HEK293T (cell line): ENCODE results near the gene MLLT3.

Source experiments
- CTCF ChIA-PET: fragments of 350-600 bp; formaldehyde crosslinking; extraction: SDS; loops from one replicate; lab custom pipeline; 2021; ENCODE audit warnings: antibody characterized with exemption, inconsistent platforms; lab: Yijun Ruan, JAX
- POLR2A ChIA-PET: fragments of 350-600 bp; formaldehyde crosslinking; extraction: SDS; loops from one replicate; lab custom pipeline; 2020; ENCODE audit warnings: antibody characterized with exemption, inconsistent platforms; lab: Yijun Ruan, JAX
- DNase-seq: peaks from one replicate; pipeline ENCODE4 v3.0.0; 2012; ENCODE audit warnings: mixed read lengths; ENCODE audit errors: extremely low spot score
- ARNT ChIP-seq: fragments of 450-650 bp; IDR thresholded peaks from 2 replicates; pipeline ENCODE4 v1.6.1; 2017; ENCODE audit warnings: mild to moderate bottlenecking
- BHLHE40 ChIP-seq: fragments of 450-650 bp; IDR thresholded peaks from 2 replicates; pipeline ENCODE4 v1.6.1; 2016; ENCODE audit warnings: mild to moderate bottlenecking, moderate library complexity, borderline replicate concordance
- CTBP1 ChIP-seq: fragments of 450-650 bp; IDR thresholded peaks from 2 replicates; pipeline ENCODE4 v1.6.1; 2016; ENCODE audit warnings: borderline replicate concordance
- ELF4 ChIP-seq: fragments of 450-650 bp; IDR thresholded peaks from 2 replicates; pipeline ENCODE4 v1.6.1; 2017; ENCODE audit warnings: antibody characterized with exemption
- FOXA1 ChIP-seq: fragments of 450-650 bp; IDR thresholded peaks from 2 replicates; pipeline ENCODE4 v1.6.1; 2016; ENCODE audit warnings: mild to moderate bottlenecking
- FOXK2 ChIP-seq: fragments of 450-650 bp; IDR thresholded peaks from 2 replicates; pipeline ENCODE4 v1.6.1; 2016; ENCODE audit warnings: mild to moderate bottlenecking
- FOXM1 ChIP-seq: fragments of 450-650 bp; IDR thresholded peaks from 2 replicates; pipeline ENCODE4 v1.6.1; 2017; ENCODE audit warnings: mild to moderate bottlenecking, borderline replicate concordance
- HDGF ChIP-seq: fragments of 450-650 bp; IDR thresholded peaks from 2 replicates; pipeline ENCODE4 v1.6.1; 2017; ENCODE audit warnings: antibody characterized with exemption, borderline replicate concordance
- L3MBTL2 ChIP-seq: fragments of 450-650 bp; conservative IDR thresholded peaks from 2 replicates; pipeline ENCODE4 v1.6.1; 2016; ENCODE audit warnings: mild to moderate bottlenecking
- LEF1 ChIP-seq: fragments of 450-650 bp; IDR thresholded peaks from 2 replicates; pipeline ENCODE4 v1.6.1; 2017; ENCODE audit warnings: mild to moderate bottlenecking, borderline replicate concordance
- NFRKB ChIP-seq: fragments of 450-650 bp; IDR thresholded peaks from 2 replicates; pipeline ENCODE4 v1.6.1; 2016; ENCODE audit warnings: mild to moderate bottlenecking, moderate library complexity
- SP1 ChIP-seq: fragments of 450-650 bp; IDR thresholded peaks from 2 replicates; pipeline ENCODE4 v1.6.1; 2017
- SUZ12 ChIP-seq: fragments of 450-650 bp; IDR thresholded peaks from 2 replicates; pipeline ENCODE4 v1.6.1; 2016; ENCODE audit warnings: mild to moderate bottlenecking
- TARDBP ChIP-seq: fragments of 450-650 bp; IDR thresholded peaks from 2 replicates; pipeline ENCODE4 v1.6.1; 2016
- ZNF384 ChIP-seq: fragments of 450-650 bp; IDR thresholded peaks from 2 replicates; pipeline ENCODE4 v1.6.1; 2016
- TF ChIP-seq, protein P1 (sequence below): fragments of 450-650 bp; IDR thresholded peaks from 2 replicates; pipeline ENCODE4 v1.6.1; 2016

The MLLT3 gene

DNA sequence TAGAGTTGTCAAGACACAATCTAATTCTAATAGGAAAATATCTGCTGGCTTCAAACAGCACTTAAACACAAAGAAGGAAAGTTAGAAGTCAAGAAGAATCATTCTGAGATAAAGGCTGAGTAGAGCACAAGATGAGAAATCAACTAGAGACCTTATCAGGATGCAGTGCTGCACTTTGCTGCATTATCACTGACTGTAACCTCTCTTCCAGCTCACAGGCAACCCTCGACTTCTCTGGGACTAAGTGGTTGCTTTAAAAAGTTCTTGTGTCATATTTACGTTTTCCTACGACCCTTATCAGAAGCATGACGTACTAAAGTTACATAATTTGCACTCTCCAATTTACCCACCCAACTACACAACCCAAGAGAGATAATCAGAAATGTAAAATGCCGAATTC, 176.1 kb downstream of the MLLT3 start:
- TF ChIP-seq, protein P1, sequence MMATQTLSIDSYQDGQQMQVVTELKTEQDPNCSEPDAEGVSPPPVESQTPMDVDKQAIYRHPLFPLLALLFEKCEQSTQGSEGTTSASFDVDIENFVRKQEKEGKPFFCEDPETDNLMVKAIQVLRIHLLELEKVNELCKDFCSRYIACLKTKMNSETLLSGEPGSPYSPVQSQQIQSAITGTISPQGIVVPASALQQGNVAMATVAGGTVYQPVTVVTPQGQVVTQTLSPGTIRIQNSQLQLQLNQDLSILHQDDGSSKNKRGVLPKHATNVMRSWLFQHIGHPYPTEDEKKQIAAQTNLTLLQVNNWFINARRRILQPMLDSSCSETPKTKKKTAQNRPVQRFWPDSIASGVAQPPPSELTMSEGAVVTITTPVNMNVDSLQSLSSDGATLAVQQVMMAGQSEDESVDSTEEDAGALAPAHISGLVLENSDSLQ = no peak
- TF ChIP-seq FOXK2 (no peak), SUZ12 (no peak), ARNT (no peak), L3MBTL2 (no peak), CTBP1 (no peak), BHLHE40 (no peak), ZNF384 (no peak), NFRKB (no peak), TARDBP (no peak)
- ChIA-PET CTCF (no interaction called here), POLR2A (no interaction called here)
- no peak for DNase-seq

DNA sequence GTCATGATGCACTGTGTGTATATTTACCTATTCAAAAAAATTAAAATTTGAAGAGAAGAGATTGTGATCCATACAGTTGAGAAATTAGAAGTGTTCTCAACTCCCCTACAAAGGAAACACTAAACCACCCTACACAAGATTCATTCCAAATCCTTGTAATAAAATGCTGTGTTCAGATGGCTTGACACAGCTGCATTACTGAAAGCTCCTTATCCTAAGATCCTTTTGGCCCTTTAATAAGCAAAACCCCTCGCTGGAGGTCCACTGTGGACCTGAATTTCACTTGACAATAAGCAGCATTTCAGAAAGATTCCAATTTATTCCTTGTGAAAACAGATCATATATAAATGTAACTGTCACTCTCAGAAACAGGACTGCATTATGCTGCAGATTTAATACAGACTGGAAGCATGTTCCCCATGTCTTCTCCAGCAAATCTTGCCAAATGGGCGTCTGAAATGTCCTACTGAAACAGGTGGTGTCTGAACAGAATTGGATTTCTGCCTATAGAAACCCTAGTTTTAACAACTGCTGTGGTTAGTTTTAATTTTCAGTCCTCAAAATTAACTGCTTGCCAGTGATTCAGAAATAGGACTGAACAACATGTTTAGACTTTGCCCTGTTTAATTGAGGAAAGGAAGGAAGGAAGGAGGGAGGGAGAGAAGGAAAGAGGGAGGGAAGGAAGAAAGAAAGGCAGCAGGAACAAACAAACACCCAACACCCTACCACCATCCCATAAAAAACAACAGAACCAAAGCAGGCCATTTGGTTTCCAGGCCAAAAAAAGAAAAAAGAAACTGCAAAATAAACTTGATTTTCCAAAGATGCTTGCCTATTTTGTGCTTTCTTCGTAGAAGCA, 179.6 kb downstream of the MLLT3 start:
- TF ChIP-seq SP1 = no peak
- TF ChIP-seq FOXK2 = no peak
- no peak for TF ChIP-seq ZNF384
- no peak for TF ChIP-seq FOXM1
- TF ChIP-seq SUZ12 = no peak
- TF ChIP-seq HDGF = no peak
- no peak for TF ChIP-seq FOXA1
- no peak for TF ChIP-seq NFRKB
- TF ChIP-seq TARDBP = no peak
- TF ChIP-seq ARNT = no peak
- no peak for TF ChIP-seq LEF1
- no peak for TF ChIP-seq CTBP1
- TF ChIP-seq L3MBTL2 = no peak
- no peak for TF ChIP-seq BHLHE40
- no peak for TF ChIP-seq ELF4
- TF ChIP-seq, protein P1 = no peak
- DNase-seq = no peak
- CTCF ChIA-PET = no interaction called here
- POLR2A ChIA-PET = no interaction called here

DNA sequence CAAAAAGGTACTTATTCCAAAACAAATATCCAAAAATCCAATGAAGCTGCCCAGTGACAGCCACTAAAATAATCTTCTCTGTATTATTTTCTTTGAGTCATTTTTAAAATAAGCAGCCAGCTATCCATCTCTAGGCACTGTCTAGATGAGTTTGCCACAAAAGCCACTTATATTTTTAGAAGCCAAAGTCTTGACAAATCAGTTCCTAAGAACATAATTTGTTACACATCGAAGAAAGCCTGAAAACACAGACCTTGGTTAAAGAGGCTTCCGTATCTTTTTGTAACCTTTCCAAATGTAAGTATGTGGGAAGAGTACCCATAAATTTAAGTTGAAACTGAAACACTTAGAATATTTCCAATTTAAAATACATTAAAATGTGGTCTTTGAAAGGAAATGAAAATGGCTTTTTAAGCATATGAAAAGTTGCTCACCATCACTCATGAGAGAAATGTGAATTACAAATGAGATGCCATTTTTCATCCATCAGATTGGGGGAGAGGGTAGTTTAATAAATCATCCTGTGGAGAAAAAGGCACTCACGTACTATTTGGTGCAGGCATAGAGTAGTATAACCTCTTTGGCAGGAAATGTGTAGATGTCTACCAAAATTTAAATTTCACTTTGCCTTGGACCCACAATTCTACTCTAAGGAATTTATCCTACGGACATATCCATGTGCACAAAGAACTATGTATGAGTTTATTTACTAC, 180.4 kb downstream of the MLLT3 start:
- ChIA-PET POLR2A (no interaction called here), CTCF (no interaction called here)
- TF ChIP-seq ARNT (no peak), NFRKB (no peak), FOXK2 (no peak), HDGF (no peak), FOXA1 (no peak), ZNF384 (no peak), ELF4 (no peak), TARDBP (no peak), CTBP1 (no peak), BHLHE40 (no peak), L3MBTL2 (no peak), SUZ12 (no peak), LEF1 (no peak)
- no peak for DNase-seq

DNA sequence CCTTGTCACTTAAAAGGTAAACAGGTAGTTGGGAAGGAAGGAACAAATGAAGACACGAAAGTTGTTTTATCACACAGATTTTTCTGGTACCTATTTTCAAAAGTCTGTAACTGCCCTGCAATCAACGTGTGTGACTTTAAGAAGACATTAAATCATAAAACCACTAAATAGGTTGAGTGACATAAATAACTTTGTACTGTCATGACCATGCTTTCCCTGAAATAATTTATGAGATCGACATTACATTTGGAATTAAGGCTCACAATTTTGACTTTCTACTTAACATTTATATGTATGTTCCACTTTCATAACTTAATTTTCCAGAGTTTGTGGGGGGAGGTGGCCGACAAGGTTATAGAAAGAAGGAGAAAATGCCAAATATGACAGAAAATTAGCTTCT, 181.1 kb downstream of the MLLT3 start:
- no peak for DNase-seq
- CTCF ChIA-PET = no interaction called here
- TF ChIP-seq FOXK2 (no peak), ELF4 (no peak), FOXM1 (no peak), ZNF384 (no peak), LEF1 (no peak), SP1 (no peak), BHLHE40 (no peak)
- TF ChIP-seq, protein P1 = peak; percentile 93

DNA sequence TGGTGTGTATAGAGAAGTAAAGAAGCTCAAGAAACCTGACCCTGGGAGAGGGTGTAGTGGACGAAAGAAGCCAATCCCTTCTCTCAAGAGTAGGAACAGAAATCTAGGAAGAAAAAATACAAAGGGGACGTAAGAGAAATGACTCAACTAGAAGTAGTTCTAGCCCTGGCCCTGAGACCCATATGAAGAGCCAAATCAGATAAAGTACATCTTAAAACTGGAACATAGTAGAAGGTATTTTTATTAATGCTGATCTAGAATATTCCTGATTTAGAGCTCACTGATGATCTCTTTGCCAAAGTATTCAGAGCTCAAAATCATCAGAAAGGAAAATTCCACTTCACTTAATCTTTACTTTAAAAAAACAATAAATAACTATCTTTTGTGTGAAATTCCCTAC, 184.8 kb downstream of the MLLT3 start:
- ChIA-PET CTCF (interaction anchor here (1.1 kb wide), 1 partner anchor 14 kb away, joined by 4 read pairs; no protein-coding TSS in a partner anchor), POLR2A (no interaction called here)
- TF ChIP-seq NFRKB (no peak), FOXM1 (no peak), CTBP1 (no peak), L3MBTL2 (no peak), HDGF (no peak), FOXK2 (no peak), ELF4 (no peak), ARNT (no peak), FOXA1 (no peak), SP1 (no peak), ZNF384 (no peak), TARDBP (no peak), LEF1 (no peak), SUZ12 (no peak), BHLHE40 (no peak)
- TF ChIP-seq, protein P1 = no peak
- DNase-seq = no peak

More for the DNA sequence above, 181.1 kb downstream of the MLLT3 start:
- POLR2A ChIA-PET = no interaction called here
